Neural cell (in vitro differentiated cells): ENCODE measurements around the gene KIF16B. TPM values are rescaled to one million over a fixed set of nuclear protein-coding genes. Genes with fewer than 3 reads are reported as not detected.

Experiments used
- H2AFZ ChIP-seq: fragments of 200-600, 300-800 bp; sonication (generic), shearing (Covaris generic); 2 replicates; pipeline ENCODE4 v1.6.0; 2014; ENCODE audit warnings: low read depth, mild to moderate bottlenecking, antibody characterized with exemption, low read length, moderate library complexity
- H3F3A ChIP-seq: fragments of 200-600 bp; shearing (Covaris generic); 2 replicates; pipeline ENCODE4 v1.6.1; 2016; ENCODE audit warnings: mild to moderate bottlenecking, moderate library complexity, mixed read lengths, antibody characterized with exemption, low read length; ENCODE audit not compliant: insufficient read depth, poor library complexity, severe bottlenecking
- H3K27ac ChIP-seq: fragments of 200-600, 300-800 bp; sonication (generic), shearing (Covaris generic); 2 replicates; pipeline ENCODE4 v1.5.1; 2014; ENCODE audit warnings: mild to moderate bottlenecking, low read length, moderate library complexity
- H3K27me3 ChIP-seq: fragments of 300-800, 200-600 bp; sonication (generic), shearing (Covaris generic); 2 replicates; pipeline ENCODE4 v1.6.0; 2014; ENCODE audit warnings: mild to moderate bottlenecking, low read depth, low read length, moderate library complexity; ENCODE audit not compliant: insufficient read depth
- H3K36me3 ChIP-seq: fragments of 300-800, 200-600 bp; sonication (generic), shearing (Covaris generic); 2 replicates; pipeline ENCODE4 v1.5.1; 2014; ENCODE audit warnings: mild to moderate bottlenecking, antibody characterized with exemption, low read length, moderate library complexity; ENCODE audit not compliant: insufficient read depth
- H3K4me2 ChIP-seq: fragments of 300-800, 200-600 bp; sonication (generic), shearing (Covaris generic); 2 replicates; pipeline ENCODE4 v1.6.0; 2014; ENCODE audit warnings: mild to moderate bottlenecking, low read length
- H3K4me3 ChIP-seq: fragments of 300-800, 200-600 bp; sonication (generic), shearing (Covaris generic); 2 replicates; pipeline ENCODE4 v1.5.1; 2014; ENCODE audit warnings: mild to moderate bottlenecking, low read length, moderate library complexity
- H3K79me2 ChIP-seq: fragments of 200-600 bp; shearing (Covaris generic); replicated peaks from 2 replicates; pipeline ENCODE4 v1.6.0; 2014; ENCODE audit warnings: mild to moderate bottlenecking, low read length, moderate library complexity; ENCODE audit not compliant: insufficient read depth
- H3K9ac ChIP-seq: fragments of 300-800, 200-600 bp; sonication (generic), shearing (Covaris generic); 2 replicates; pipeline ENCODE4 v1.6.1; 2016; ENCODE audit warnings: mild to moderate bottlenecking, low read length, mixed read lengths
- H3K9me2 ChIP-seq: fragments of 200-600 bp; shearing (Covaris generic); 2 replicates; pipeline ENCODE4 v1.6.1; 2016; ENCODE audit warnings: mild to moderate bottlenecking, low read length, mixed read lengths; ENCODE audit not compliant: insufficient read depth
- H3K9me3 ChIP-seq: fragments of 200-600, 300-800 bp; sonication (generic), shearing (Covaris generic); 2 replicates; pipeline ENCODE4 v1.6.1; 2016; ENCODE audit warnings: mild to moderate bottlenecking, mixed run types, low read length, moderate library complexity, mixed read lengths
- H4K20me1 ChIP-seq: fragments of 200-600 bp; shearing (Covaris generic); 2 replicates; pipeline ENCODE4 v1.6.1; 2016; ENCODE audit warnings: mild to moderate bottlenecking, mixed run types; ENCODE audit not compliant: insufficient read depth
- EP300 ChIP-seq: fragments of 450-650 bp; conservative IDR thresholded peaks from 2 replicates; pipeline ENCODE4 v1.6.1; 2014; ENCODE audit warnings: antibody characterized with exemption, mild to moderate bottlenecking, moderate library complexity; ENCODE audit not compliant: poor library complexity, severe bottlenecking
- EZH2 ChIP-seq: fragments of 200-600, 300-800 bp; shearing (Covaris generic), sonication (generic); IDR thresholded peaks from 2 replicates; pipeline ENCODE4 v1.6.1; 2014; ENCODE audit warnings: antibody characterized with exemption, low read length, borderline replicate concordance, mild to moderate bottlenecking; ENCODE audit not compliant: insufficient read depth, poor library complexity, severe bottlenecking
- MXI1 ChIP-seq: fragments of 450-650 bp; conservative IDR thresholded peaks from 2 replicates; pipeline ENCODE4 v1.6.1; 2014; ENCODE audit warnings: antibody characterized with exemption, mild to moderate bottlenecking; ENCODE audit not compliant: poor library complexity, severe bottlenecking
- POLR2AphosphoS5 ChIP-seq: IDR thresholded peaks from 2 replicates; pipeline ENCODE4 v1.6.1; 2012
- RAD21 ChIP-seq: fragments of 450-650 bp; conservative IDR thresholded peaks from 2 replicates; pipeline ENCODE4 v1.6.1; 2014; ENCODE audit warnings: antibody characterized with exemption, mild to moderate bottlenecking, moderate library complexity
- SMC3 ChIP-seq: fragments of 450-650 bp; conservative IDR thresholded peaks from 2 replicates; pipeline ENCODE4 v1.6.1; 2014; ENCODE audit warnings: antibody characterized with exemption, mild to moderate bottlenecking, moderate library complexity; ENCODE audit not compliant: poor library complexity
- TAF1 ChIP-seq: IDR thresholded peaks from 2 replicates; pipeline ENCODE4 v1.6.1; 2012; ENCODE audit warnings: low read depth
- polyA plus RNA-seq: library from polyadenylated mRNA; depleted of rRNA; stranded (reverse); fragments of >200 nt; gene quantifications from 2 replicates; pipeline ENCODE4 v1.2.3, GENCODE V29; 2014
- TF ChIP-seq, protein P1 (sequence below): IDR thresholded peaks from 2 replicates; pipeline ENCODE4 v1.6.1; 2012; ENCODE audit warnings: borderline replicate concordance
- TF ChIP-seq, protein P2 (sequence below): fragments of 450-650 bp; IDR thresholded peaks from 2 replicates; pipeline ENCODE4 v1.5.1; 2014; ENCODE audit warnings: antibody characterized with exemption, mild to moderate bottlenecking, moderate library complexity; ENCODE audit not compliant: poor library complexity, severe bottlenecking

The KIF16B gene
- polyA plus RNA-seq, 1 donor from 2014 or later, result 3.8 TPM

DNA sequence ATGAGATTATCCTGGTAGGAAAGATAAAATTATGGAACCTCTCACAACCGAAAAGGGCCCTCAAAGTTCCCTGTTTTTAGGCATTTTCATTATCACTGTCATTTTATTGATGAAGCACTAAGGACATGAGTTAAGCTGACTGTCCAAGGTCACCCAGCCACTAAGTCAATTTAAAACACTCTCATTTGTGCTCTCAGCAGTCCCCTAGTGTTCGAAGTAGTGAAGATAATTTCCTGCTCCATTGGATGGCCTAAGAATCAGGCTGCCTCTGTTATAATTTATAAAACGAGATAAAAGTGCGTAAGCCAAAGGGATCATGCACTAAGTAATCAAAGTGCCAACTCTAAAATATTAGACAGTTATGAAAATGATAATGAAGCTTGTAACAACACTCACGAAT, 169.1 kb downstream of the KIF16B start:
- Histone ChIP-seq H3K9ac (no peak overlapping the region), H3K36me3 (no peaks in the 10 kb centered on the region), H3F3A (no peaks in the 10 kb centered on the region), H3K4me3 (no peak overlapping the region), H3K27me3 (no peaks in the 10 kb centered on the region), H4K20me1 (no peaks in the 10 kb centered on the region), H3K4me2 (no peak overlapping the region), H3K9me3 (no peaks in the 10 kb centered on the region), H2AFZ (no peak overlapping the region), H3K9me2 (no peaks in the 10 kb centered on the region), H3K79me2 (no peaks in the 10 kb centered on the region), H3K27ac (no peak overlapping the region)
- no peak for TF ChIP-seq POLR2AphosphoS5
- no peak for TF ChIP-seq EP300
- TF ChIP-seq, protein P1, sequence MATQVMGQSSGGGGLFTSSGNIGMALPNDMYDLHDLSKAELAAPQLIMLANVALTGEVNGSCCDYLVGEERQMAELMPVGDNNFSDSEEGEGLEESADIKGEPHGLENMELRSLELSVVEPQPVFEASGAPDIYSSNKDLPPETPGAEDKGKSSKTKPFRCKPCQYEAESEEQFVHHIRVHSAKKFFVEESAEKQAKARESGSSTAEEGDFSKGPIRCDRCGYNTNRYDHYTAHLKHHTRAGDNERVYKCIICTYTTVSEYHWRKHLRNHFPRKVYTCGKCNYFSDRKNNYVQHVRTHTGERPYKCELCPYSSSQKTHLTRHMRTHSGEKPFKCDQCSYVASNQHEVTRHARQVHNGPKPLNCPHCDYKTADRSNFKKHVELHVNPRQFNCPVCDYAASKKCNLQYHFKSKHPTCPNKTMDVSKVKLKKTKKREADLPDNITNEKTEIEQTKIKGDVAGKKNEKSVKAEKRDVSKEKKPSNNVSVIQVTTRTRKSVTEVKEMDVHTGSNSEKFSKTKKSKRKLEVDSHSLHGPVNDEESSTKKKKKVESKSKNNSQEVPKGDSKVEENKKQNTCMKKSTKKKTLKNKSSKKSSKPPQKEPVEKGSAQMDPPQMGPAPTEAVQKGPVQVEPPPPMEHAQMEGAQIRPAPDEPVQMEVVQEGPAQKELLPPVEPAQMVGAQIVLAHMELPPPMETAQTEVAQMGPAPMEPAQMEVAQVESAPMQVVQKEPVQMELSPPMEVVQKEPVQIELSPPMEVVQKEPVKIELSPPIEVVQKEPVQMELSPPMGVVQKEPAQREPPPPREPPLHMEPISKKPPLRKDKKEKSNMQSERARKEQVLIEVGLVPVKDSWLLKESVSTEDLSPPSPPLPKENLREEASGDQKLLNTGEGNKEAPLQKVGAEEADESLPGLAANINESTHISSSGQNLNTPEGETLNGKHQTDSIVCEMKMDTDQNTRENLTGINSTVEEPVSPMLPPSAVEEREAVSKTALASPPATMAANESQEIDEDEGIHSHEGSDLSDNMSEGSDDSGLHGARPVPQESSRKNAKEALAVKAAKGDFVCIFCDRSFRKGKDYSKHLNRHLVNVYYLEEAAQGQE, result no peak
- no peak for TF ChIP-seq RAD21
- no peak for TF ChIP-seq SMC3
- no peak for TF ChIP-seq MXI1
- TF ChIP-seq EZH2, result no peak
- TF ChIP-seq TAF1, result no peak
- TF ChIP-seq, protein P2, sequence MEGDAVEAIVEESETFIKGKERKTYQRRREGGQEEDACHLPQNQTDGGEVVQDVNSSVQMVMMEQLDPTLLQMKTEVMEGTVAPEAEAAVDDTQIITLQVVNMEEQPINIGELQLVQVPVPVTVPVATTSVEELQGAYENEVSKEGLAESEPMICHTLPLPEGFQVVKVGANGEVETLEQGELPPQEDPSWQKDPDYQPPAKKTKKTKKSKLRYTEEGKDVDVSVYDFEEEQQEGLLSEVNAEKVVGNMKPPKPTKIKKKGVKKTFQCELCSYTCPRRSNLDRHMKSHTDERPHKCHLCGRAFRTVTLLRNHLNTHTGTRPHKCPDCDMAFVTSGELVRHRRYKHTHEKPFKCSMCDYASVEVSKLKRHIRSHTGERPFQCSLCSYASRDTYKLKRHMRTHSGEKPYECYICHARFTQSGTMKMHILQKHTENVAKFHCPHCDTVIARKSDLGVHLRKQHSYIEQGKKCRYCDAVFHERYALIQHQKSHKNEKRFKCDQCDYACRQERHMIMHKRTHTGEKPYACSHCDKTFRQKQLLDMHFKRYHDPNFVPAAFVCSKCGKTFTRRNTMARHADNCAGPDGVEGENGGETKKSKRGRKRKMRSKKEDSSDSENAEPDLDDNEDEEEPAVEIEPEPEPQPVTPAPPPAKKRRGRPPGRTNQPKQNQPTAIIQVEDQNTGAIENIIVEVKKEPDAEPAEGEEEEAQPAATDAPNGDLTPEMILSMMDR, result no peak

DNA sequence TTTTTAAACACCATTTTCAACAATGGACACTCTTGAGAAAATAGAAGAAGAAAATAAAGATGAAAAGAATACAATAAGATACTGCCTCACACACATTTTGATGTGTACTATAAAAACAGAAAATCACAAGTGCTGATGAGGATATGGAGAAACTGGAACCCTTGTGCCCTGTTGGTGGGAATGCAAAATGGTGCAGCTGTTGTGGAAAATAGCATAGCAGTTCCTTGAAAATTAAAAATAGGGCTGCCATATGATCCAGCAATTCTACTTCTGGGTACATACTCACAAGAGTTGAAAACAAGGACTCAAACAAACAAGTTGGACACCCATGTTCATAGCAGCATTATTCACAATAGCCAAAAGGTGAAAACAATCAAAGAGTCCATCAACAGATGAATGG, 173.0 kb downstream of the KIF16B start:
- H3K36me3 ChIP-seq, result no peaks in the 10 kb centered on the region
- H3K4me2 ChIP-seq, result no peak overlapping the region
- H3K9ac ChIP-seq, result no peak overlapping the region
- H3K27me3 ChIP-seq, result no peaks in the 10 kb centered on the region
- no peak overlapping the region for H3K27ac ChIP-seq
- no peak for TF ChIP-seq POLR2AphosphoS5
- TF ChIP-seq EZH2, result no peak
- TF ChIP-seq EP300, result no peak
- TF ChIP-seq, protein P1, result no peak
- TF ChIP-seq SMC3, result no peak
- TF ChIP-seq, protein P2, result no peak
- no peak for TF ChIP-seq RAD21
- TF ChIP-seq TAF1, result no peak
- no peak for TF ChIP-seq MXI1
- no peaks in the 10 kb centered on the region for H3F3A ChIP-seq
- no peaks in the 10 kb centered on the region for H3K9me2 ChIP-seq
- H3K9me3 ChIP-seq, result no peaks in the 10 kb centered on the region
- H4K20me1 ChIP-seq, result no peaks in the 10 kb centered on the region
- no peak overlapping the region for H3K4me3 ChIP-seq
- H2AFZ ChIP-seq, result no peak overlapping the region
- no peaks in the 10 kb centered on the region for H3K79me2 ChIP-seq
